NCI-H510A treated with DMSO at 0.1 percent for 48 hours (cell line): ENCODE measurements around the gene ZNF846.
A peak's percentile ranks its signal among the peaks of the same experiment; 100 is the strongest.
"Not testable (repeated sequence)": the region's sequence is repeated elsewhere in the genome, so short reads cannot be mapped to it uniquely, and the experiment has no call there.

ENCODE experiments used
- DNase-seq: peaks from one replicate; lab custom pipeline; 2025; lab: John Stamatoyannopoulos, UW

The ZNF846 gene

DNA sequence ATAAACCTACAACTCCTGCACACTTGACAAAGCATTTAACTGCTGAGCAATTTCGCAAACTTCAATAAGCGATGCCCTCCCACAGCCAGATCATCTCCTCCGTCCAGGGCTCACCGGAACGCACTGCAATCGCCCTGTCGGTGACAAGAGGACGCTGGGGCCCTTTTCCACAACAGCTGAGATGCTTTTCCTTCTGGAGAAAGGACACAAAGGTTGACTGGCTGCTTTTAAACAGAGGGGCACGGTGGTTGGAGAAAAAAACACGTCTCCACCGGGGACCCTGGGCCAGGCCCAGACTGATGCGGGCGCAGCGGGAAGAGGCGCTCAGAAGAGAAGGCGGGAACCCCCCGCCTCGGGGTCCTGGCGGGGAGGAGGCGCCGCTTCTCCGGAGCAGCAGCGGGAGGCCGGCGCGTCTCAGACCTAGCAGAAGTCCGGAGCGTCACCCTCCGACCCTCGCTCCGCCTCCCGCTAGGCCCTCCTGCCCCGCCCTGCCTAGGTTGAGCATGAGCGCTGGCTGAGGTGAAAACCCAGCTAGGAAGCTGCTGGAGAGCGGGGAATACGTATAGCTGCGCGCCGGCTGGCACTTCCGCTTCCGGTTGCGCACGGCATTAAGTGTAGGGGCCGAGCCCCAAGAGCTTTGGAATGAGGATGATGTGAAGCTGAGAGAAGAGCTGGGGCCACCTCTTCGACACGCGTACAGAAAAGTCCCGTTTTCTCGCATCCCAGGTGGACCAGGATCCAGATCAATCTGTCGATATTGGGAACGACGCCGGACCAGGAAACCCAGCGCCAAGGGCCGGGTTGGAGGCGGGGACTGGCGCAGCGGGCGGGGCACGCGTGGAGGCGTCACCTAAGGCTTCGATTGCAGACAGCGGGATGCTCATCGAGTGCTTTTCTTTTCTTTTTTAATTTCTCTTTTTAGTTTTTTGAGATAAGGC is at the start of gene ZNF846:
TSS of gene ZNF846 (minus strand) at position 564 of the 938 bp plus-strand sequence. CDS start 3,788 bp downstream, outside the sequence.
- peak; percentile 92 for DNase-seq

DNA sequence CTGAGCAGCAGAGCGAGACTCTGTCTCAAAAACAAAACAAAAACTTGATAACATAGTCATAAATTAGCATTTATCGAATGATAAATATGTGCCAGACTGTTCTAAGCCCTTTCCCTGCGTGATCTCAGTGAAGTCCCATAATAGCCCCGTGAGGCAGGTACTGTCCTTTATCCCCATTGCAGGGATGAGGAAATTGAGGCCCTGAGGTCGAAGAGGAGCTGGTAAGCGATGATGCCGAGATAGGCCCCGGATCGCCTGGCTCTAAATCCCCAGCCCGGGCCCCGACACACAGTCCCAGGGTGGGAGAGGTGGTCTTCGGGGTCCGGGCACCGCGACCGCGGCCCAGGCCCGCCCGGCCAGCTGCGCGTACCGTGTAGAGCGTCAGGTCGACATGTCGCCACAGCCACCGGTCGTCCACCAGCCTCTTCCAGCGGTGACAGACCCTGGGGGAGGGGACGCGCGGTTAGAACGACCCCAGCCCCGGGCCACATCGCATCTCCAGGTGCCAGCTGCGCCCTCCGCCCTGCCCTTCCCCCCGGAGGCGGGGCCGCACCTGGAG is 49.7 kb upstream of the ZNF846 start:
- DNase-seq: no peak

DNA sequence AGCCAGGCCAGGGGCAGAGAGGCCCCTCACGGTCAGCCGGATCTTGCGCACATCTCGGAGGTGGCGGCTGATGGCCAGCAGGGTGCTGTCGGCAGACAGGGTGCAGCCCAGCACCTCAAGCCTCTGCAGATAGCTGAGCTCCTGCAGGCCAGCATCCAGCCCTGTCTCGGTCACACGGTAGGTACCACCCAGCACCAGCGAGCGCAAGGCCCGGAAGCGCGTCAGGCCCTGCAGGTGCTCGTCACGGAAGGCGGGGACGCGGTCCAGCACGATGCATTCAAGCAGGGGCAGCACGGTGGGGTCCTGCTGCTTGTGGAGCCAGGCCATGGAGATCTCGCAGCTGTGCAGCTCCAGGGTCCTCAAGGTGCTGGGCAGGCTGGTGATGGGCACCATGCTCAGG is 42.6 kb upstream of the ZNF846 start:
- no peak for DNase-seq

DNA sequence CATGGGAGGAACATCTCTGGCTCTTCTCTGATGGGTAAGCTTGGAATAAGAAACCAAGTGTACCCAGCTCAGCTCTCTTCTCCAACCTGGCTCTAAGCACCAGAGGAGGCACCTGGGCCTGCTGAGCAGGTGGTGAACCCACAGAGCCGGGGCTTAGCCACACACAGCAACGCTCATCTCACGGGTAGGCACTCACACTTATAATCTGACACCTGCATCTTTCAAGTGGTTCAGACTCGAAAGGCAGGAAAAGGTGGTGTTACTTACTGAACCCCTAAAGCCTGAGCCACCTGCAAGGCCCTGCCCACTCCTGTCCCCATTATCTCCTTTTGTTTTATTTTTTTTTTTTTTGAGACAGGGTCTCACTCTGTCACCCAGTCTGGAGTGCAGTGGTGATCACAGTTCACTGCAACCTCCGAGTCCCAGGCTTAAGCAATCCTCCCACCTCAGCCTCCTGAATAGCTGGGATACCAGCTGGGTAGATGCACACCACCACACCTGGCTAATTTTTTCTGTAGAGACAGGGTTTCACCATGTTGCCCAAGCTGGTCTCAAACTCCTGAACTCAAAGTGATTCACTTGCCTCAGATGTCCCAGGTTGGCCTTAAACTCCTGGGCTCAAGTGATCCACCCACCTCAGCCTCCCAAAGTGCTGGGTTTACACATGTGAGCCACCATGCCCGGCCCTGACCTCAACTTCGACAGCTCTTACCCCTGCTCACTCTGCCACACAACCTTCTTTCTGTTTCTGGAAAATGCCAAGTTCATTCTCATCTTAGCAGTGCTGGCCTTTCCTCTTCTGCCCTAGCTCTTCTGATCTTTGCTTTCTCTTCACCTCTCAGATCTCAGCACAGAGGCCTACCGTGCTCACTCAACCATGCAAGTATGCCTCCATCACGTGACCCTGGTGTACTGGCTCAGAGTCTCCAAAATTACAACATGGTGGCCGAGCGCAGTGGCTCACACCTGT is 40.6 kb upstream of the ZNF846 start:
- peak; percentile 11 for DNase-seq

DNA sequence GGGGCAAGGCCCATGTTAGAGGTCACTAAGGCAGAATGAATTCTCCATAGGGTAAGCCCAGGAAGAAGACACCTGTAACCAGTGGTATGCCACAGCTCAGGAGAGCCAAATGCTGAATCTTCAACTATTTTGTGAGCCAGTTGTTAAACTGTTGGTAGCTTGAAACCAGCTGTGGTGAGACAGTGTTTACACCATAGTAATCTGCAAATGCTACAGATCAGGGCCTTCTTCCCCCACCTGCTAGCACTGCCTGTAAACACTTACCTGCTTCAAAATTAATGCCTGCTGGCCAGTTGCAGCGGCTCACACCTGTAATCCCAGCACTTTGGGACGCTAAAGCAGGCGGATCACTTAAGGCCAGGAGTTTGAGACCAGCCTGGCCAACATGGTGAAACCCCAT is 38.3 kb upstream of the ZNF846 start:
- DNase-seq: no peak

GRCh38 chr19:9801976-9802375 is 33.4 kb upstream of the ZNF846 start:
- no peak for DNase-seq

DNA sequence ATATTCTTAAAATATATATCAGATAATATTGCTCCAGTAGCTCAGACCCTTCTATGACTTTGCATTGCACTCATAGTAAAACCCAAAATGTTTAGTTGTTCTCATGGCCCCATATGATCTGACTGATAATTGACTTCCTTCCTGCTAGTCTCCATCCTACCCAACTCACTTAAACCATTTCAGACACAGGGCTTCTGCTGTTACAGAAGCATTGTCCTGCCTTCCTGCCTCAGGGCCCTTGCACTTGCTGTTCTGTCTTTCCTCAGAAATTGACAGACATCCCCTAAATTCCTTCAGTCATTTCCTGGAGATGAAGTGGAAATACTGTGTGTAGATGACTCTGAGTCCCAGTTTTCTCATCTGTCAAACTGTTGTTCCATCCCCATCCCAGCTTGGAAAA is 30.6 kb upstream of the ZNF846 start:
- no peak for DNase-seq

DNA sequence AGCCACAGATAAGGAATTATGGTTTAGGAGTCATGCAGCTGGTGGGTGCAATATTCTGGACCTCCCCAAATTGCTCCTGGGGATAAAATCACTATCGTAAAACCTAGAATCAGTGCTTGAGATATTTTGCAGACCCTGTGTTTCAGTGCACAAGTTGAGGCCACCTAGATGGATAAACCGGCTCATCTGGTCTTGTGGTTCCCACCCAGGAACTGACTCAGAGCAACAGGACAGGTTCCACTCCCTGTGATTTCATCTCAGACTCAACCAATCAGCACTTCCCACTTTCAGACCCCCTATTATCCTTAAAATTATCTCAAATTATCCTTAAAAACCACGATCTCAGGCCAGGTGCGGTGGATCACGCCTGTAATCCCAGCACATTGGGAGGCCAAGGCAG is 29.3 kb upstream of the ZNF846 start:
- DNase-seq: no peak

GRCh38 chr19:9796113-9796773 is 27.7 kb upstream of the ZNF846 start:
- peak; percentile 86 for DNase-seq

GRCh38 chr19:9793071-9793591 is 24.6 kb upstream of the ZNF846 start:
- peak; percentile 37 for DNase-seq

DNA sequence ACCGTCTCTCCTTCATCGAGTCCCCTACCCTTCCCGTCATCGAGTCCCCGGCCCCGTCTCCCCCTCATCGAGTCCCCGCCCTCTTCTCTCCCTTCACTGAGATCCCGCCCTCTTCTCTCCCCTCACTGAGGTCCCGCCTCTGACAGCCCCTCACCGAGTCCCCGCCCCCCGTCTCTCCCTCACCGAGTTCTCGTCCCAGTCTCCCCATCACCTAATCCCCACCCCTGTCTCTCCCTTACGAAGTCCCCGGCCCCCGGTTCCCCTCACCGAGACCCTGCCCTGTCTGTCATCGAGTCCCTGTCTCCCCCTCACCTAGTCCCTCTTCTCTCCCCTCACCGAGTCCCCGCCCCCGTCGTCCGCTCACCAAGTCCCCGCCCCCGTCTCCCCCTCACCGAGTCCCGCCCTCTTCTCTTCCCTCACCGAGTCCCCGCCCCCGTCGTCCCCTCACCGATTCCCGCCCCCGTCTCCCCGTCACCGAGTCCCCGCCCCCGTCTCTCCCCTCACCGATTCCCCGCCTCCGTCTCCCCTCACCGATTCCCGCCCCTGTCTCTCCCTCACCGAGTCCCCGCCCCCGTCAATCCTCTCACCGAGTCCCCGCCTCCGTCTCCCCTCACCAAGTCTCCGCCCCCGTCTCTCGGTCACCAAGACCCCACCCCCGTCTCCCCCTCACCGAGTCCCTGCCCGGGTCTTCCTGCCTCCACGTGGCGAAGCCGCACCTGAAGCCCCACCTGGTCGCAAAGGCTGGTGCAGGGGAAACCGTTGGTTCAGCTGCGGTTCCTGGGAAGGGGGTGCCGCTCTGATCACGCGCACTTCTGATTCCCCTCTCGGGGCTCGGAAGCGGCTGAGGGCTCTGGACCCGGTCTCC is 23.9 kb upstream of the ZNF846 start:
- peak; percentile 92 for DNase-seq

DNA sequence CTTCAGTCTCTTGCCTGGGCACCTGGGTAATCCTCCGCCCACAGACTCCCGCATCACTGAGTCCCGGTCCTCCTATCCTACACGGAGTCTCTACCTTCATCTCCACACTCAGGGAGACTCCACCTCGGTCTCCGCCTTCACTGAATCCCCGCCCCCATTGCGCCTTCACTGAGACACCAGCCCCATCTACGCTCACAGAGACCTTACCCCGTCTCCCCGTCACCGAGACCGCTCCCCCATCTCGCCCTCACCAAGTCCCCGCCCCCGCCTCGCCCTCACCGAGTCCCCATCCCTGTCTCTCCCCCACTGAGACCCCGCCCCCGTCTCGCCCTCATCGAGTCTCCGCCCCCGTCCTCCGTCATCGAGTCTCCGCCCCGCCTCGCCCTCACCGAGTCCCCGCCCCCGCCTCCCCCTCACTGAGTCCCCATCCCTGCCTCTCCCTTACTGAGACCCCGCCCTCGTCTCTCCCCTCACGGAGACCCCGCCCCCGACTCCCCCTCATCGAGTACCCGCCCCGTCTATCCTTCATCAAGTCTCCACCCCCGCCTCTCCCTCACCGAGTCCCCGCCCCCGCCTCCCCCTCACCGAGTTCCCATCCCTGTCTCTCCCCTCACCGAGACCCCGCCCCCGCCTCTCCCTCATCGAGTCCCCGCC is 23.1 kb upstream of the ZNF846 start:
- peak; percentile 94 for DNase-seq

- not testable (repeated sequence) for DNase-seq
These were observed 22.5 kb upstream of the ZNF846 start for GRCh38 chr19:9791073-9791367.

DNA sequence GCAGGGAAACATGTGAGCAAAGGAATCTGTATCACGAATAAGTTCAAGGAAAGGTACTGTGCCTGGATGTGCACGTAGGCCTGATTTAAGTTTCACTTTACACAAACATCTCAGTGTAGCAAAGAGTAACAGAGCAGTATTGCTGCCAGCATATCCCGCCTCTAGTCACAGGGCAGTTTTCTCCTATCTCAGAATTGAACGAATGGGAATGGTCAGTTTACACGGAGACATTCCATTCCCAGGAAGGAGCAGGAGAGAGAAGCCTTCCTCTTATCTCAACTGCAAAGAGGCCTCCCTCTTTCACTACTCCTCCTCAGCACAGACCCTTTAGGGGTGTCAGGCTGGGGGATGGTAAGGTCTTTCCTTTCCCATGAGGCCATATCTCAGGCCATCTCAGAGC is 21.0 kb upstream of the ZNF846 start:
- DNase-seq: not testable (repeated sequence)

GRCh38 chr19:9789066-9789465 is 20.5 kb upstream of the ZNF846 start:
- no peak for DNase-seq

DNA sequence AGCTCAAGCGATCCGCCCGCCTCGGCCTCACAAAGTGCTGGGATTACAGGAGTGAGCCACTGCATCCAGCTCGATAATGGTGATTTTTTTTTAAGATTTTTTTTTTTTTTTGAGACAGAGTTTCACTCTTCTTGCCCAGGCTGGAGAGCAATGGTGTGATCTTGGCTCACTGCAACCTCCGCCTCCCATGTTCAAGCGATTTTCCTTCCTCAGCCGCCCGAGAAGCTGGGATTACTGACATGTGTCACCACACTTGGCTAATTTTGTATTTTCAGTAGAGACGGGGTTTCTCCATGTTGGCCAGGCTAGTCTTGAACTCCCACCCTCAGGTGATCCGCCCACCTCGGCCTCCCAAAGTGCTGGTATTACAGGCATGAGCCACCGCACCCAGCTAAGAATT is 20.1 kb upstream of the ZNF846 start:
- DNase-seq: not testable (repeated sequence)

GRCh38 chr19:9786819-9787218 is 18.3 kb upstream of the ZNF846 start:
- no peak for DNase-seq

GRCh38 chr19:9786342-9786741 is 17.8 kb upstream of the ZNF846 start:
- DNase-seq: no peak

GRCh38 chr19:9785367-9786331 is 17.1 kb upstream of the ZNF846 start:
- peak; percentile 97 for DNase-seq
